ENCODE data around the gene STXBP4. TPM values are rescaled to one million over a fixed set of nuclear protein-coding genes. Genes with fewer than 3 reads are reported as not detected.

STXBP4 gene
- total RNA-seq, 2 experiments from 2014 or later: 5.1 to 5.4 TPM

DNA sequence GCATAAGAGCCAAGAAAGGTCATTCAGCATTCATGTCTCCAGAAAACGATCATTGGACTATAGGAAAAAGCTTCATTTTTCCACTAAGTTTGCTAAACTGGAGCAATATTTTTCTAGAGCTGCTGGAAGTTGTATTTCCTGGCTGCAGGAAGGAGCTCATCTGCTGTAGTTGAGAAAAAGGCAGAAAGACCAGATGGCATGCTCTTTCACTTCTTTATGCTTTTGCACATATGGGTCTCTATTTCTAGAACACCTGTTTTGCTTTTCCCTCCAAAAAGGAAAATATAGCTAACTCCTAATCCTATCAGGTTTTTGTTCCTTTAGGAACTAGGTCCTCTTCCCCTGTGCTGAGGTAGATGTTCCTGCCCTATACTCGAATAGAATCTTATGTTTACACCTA lies 234.3 kb downstream of the STXBP4 start:
- no peaks in the 10 kb centered on the region for H3K36me3 Mint-ChIP-seq (ENCODE audit: low read depth)
- H3K4me1 ChIP-seq (ENCODE audit: insufficient read depth, low read length): no peaks in the 10 kb centered on the region
- H3K27ac Mint-ChIP-seq: no peak overlapping the region
- ATAC-seq (ENCODE audit: poor library complexity) (no peak), DNase-seq (no peak)
- intact Hi-C loops (cut with DNase I, micrococcal nuclease): no loop called here
- ChIA-PET POLR2A (no interaction called here), CTCF (no interaction called here)
- no peak overlapping the region for H3K27ac ChIP-seq (ENCODE audit: low read depth in 1 of 2, low read length in 2 of 2)
- peaks cover 5% of the 10 kb centered on the region for H3K27me3 Mint-ChIP-seq
- peaks cover 4% of the 10 kb centered on the region for H3K9me3 Mint-ChIP-seq
- no peak overlapping the region for H3K4me3 ChIP-seq (ENCODE audit: low read length)
- H3K9me3 ChIP-seq (ENCODE audit: control insufficient read depth in 1 of 2, insufficient read depth in 1 of 2, low read length in 2 of 2): peaks cover 0 to 4% of the 10 kb centered on the region in 2 experiments
- TF ChIP-seq, protein P1, sequence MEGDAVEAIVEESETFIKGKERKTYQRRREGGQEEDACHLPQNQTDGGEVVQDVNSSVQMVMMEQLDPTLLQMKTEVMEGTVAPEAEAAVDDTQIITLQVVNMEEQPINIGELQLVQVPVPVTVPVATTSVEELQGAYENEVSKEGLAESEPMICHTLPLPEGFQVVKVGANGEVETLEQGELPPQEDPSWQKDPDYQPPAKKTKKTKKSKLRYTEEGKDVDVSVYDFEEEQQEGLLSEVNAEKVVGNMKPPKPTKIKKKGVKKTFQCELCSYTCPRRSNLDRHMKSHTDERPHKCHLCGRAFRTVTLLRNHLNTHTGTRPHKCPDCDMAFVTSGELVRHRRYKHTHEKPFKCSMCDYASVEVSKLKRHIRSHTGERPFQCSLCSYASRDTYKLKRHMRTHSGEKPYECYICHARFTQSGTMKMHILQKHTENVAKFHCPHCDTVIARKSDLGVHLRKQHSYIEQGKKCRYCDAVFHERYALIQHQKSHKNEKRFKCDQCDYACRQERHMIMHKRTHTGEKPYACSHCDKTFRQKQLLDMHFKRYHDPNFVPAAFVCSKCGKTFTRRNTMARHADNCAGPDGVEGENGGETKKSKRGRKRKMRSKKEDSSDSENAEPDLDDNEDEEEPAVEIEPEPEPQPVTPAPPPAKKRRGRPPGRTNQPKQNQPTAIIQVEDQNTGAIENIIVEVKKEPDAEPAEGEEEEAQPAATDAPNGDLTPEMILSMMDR (IDR thresholded peaks at IDR 0.05): no peak
- no peaks in the 10 kb centered on the region for H3K36me3 ChIP-seq (ENCODE audit: insufficient read depth, low read length)
- no peak overlapping the region for H3K4me3 Mint-ChIP-seq
- H3K27me3 ChIP-seq (ENCODE audit: control insufficient read depth in 1 of 2, insufficient read depth in 2 of 2, low read length in 2 of 2): no peaks in the 10 kb centered on the region
- H3K4me1 Mint-ChIP-seq (ENCODE audit: low read depth): no peaks in the 10 kb centered on the region

DNA sequence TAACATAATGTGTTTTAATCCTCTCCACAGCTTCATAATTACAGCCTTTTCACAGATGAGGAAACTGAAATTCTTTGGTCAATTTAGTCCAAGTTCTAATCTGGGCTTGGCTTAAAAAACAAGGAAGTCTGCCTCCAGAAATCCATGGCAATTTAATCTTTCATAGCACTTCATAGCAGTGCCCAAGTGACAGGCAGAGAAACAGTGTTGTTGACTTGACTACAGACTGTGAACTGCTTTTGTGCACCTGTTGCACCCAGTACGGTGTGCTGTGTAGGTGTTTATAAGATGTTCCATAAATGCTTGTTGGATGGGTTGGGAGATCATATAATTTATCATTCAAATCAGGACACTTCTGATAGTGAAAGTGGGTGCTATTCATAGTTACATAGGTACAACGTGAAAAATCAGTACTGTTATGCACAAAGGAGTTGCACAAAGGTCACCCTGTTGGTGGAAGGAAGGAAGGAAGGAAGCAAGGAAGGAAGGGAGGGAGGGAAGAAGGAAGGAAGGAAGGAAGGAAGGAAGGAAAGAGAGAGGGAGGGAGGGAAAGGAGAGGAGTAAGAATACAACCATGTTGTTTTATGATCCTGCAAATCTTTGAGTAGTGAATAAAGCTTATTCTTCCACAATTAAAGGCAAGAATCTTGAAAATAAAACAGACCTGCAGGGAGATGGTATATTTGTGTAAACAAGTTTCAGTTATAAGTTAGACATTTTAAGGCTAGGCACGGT lies 239.7 kb downstream of the STXBP4 start:
- Histone ChIP-seq H3K27me3 (ENCODE audit: control insufficient read depth in 1 of 2, insufficient read depth in 2 of 2, low read length in 2 of 2) (no peaks in the 10 kb centered on the region), H3K4me1 (ENCODE audit: insufficient read depth, low read length) (no peaks in the 10 kb centered on the region), H3K27ac (ENCODE audit: low read depth in 1 of 2, low read length in 2 of 2) (no peak overlapping the region), H3K4me3 (ENCODE audit: low read length) (no peak overlapping the region), H3K36me3 (ENCODE audit: insufficient read depth, low read length) (no peaks in the 10 kb centered on the region), H3K9me3 (ENCODE audit: control insufficient read depth in 1 of 2, insufficient read depth in 1 of 2, low read length in 2 of 2) (peaks cover 0 to 4% of the 10 kb centered on the region in 2 experiments)
- ChIA-PET POLR2A (no interaction called here), CTCF (no interaction called here)
- no peaks in the 10 kb centered on the region for H3K4me1 Mint-ChIP-seq (ENCODE audit: low read depth)
- no peak overlapping the region for H3K27ac Mint-ChIP-seq
- H3K36me3 Mint-ChIP-seq (ENCODE audit: low read depth): no peaks in the 10 kb centered on the region
- intact Hi-C loops (cut with DNase I, micrococcal nuclease): no loop called here
- H3K27me3 Mint-ChIP-seq: peaks cover 5% of the 10 kb centered on the region
- no peak for ATAC-seq (ENCODE audit: poor library complexity)
- no peak for DNase-seq
- no peak overlapping the region for H3K4me3 Mint-ChIP-seq
- TF ChIP-seq, protein P1 (IDR thresholded peaks at IDR 0.05): no peak
- peaks cover 4% of the 10 kb centered on the region for H3K9me3 Mint-ChIP-seq

DNA sequence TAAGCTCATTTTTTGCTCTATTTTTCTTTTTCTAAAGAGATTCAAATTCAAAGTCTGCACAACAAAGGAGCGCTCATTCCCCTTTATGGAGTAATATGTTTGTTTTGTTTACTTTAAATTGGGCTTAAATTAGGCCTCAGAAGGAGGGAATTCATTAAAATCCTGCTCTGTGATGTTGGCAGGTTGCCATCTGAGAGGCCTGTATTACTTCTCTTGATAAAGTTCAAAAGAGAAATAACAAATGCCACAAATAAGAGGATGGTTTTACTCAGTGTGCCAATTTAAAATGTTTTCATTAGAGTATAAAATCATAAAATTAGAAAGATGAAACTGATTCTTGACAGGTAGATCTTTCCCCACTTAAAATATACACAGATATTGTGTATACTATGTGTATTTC lies 241.7 kb downstream of the STXBP4 start:
- ATAC-seq (ENCODE audit: poor library complexity): no peak
- TF ChIP-seq, protein P1 (IDR thresholded peaks at IDR 0.05): no peak
- Histone ChIP-seq H3K27me3 (ENCODE audit: control insufficient read depth in 1 of 2, insufficient read depth in 2 of 2, low read length in 2 of 2) (no peaks in the 10 kb centered on the region), H3K36me3 (ENCODE audit: insufficient read depth, low read length) (no peaks in the 10 kb centered on the region), H3K27ac (ENCODE audit: low read depth in 1 of 2, low read length in 2 of 2) (no peak overlapping the region), H3K4me1 (ENCODE audit: insufficient read depth, low read length) (no peaks in the 10 kb centered on the region), H3K4me3 (ENCODE audit: low read length) (no peak overlapping the region), H3K9me3 (ENCODE audit: control insufficient read depth in 1 of 2, insufficient read depth in 1 of 2, low read length in 2 of 2) (no peaks in the 10 kb centered on the region)
- Mint-ChIP-seq H3K4me1 (ENCODE audit: low read depth) (no peaks in the 10 kb centered on the region), H3K27me3 (peaks cover 5% of the 10 kb centered on the region), H3K27ac (no peak overlapping the region), H3K4me3 (no peak overlapping the region), H3K9me3 (no peaks in the 10 kb centered on the region), H3K36me3 (ENCODE audit: low read depth) (no peaks in the 10 kb centered on the region)
- POLR2A ChIA-PET: no interaction called here
- intact Hi-C loops (cut with DNase I, micrococcal nuclease): no loop called here
- DNase-seq: no peak
- CTCF ChIA-PET: interaction anchor here (1.4 kb wide), 1 partner anchor 10 kb away, joined by 3 read pairs; no protein-coding TSS in a partner anchor
